HG03103 (cell line): ENCODE data around the gene DDX10.
"Not testable (repeated sequence)": the region's sequence is repeated elsewhere in the genome, so short reads cannot be mapped to it uniquely, and the experiment has no call there.

Experiments
- ATAC-seq: cut with Tn5 transposase; IDR thresholded peaks from one replicate; pipeline ENCODE4 v1.9.1; 2021; ENCODE audit warnings: low read depth; ENCODE audit not compliant: unreplicated experiment

Gene DDX10

DNA sequence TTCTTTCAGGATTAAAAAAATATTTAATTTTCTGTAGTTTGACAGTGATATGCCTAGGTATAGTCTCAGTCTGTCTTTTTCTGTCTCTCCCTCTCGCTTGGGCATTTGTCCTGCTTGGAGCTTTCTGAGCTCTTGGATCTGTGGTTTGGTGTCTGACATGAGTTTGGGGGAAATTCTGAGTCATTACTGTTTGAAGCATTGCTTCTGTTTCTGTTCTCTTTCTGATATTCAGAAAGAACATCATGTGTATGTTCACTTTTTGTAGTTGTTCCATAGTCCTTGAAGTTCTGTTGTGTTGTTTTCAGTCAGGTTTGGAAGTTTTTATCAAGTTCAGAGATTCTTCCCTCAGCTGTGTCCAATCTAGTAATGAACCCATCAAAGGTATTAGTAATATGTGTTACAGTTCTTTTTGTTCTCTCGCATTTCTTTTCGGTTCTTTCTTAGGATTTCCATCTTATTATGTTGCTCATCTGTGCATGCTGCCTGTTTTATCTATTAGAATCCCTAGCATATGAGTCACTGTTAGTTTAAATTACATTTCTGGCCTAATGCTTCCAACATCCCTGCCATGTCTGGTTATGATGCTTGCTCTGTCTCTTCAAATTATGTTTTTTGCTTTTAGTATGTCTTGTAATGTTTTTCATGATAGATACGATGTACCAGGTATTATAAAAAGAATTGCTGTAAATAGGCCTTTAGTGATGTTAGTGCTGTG, 48.4 kb downstream of the DDX10 start:
- peak; percentile 64 for ATAC-seq

DNA sequence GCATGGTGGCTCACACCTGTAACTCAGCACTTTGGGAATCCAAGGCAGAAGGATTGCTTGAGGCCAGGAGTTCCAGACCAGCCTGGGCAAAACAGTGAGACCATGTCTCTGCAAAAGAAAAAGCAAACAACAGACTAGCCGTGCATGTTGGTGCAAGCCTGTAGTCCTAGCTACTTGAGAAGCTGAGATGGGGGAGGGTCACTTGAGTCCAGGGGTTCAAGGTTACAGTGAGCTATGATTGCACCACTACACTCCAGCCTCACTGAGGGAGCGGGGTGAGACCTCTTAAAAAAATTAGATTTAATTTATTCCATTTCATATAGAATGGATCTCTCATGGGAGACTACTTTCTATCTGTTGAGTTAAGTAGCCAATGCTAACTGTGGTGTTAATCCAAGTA, 50.4 kb downstream of the DDX10 start:
- no peak for ATAC-seq

DNA sequence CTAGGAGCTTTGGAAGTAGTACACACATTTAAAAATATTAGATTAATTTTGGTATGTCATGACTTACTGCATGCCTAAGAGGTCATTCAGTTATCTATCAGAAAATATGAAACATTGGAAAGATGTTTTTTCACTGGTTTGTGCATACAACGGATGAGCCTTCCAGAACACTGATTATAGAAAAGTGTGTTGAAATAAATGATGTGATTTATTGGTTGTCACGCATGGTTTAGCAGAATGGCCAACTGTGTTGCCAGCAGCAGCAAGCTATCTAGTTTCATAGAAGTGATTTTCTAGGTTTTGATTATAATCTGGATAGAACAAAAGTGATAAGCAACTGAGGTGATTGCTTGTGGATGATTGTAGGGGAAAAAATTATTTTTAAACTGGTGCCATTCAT, 53.6 kb downstream of the DDX10 start:
- ATAC-seq: no peak

DNA sequence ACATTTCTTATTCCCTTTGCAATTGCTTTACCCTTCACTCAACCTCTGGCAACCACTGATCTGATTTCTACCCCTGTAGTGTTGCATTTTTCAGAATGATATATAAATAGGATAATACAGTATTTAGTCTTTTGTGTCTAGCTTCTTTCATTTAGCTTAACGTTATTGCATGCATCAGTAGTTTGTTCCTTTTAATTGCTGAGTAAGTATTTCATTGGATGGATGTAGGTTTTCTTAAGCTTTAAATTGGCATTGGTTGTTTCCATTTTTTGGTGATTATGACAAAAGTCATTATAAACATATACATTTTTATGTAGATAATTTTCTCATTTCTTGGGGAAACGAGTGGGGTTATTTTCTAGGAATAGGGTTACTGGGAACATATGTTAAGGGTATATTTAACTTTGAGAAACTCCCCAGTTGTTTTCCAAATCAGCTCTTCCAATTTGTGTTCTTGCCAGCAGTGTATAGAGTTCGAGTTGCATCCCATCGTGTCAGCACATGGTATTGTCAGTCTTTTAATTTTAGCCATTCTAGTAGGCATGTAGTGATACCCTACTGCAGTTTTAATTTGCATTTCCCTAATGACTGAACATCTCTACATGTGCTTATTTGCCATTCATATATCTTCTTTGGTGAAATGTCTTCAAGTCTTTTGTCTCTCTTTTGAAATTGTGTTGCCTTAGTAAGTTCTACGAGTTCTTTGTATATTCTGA, 60.3 kb downstream of the DDX10 start:
- no peak for ATAC-seq

DNA sequence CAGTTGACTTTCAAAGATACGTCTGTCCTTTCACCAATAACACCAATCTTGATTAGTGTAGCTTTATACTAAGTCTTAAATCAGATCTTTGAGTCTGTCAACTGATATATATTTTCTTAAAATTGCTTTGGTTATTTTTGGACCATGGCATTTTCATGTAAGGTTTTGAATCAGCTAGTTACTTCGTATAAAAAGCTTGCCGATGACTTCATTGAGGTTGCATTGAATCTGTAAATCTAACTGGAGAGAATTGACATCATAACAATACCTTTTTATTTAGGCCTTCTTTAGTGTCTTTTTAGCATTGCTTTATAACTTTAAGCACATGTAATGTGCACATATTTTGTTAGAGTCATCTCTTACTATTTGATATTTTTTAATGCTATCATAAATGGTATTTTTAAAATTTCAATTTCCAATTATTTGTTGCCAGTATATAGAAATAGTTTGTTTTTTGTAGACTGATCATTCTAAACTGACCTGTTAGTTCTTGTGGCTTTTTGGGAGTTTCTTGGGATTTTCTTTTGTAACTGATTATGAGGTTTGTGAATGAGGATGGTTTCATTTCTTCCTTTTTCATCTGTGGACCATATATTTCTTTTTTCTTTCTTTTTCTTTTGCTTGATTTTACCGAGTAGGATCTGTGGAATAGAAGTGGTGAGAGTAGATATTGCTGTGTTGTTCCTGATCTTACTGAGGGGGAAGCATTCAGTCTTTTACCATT, 61.4 kb downstream of the DDX10 start:
- ATAC-seq: no peak

DNA sequence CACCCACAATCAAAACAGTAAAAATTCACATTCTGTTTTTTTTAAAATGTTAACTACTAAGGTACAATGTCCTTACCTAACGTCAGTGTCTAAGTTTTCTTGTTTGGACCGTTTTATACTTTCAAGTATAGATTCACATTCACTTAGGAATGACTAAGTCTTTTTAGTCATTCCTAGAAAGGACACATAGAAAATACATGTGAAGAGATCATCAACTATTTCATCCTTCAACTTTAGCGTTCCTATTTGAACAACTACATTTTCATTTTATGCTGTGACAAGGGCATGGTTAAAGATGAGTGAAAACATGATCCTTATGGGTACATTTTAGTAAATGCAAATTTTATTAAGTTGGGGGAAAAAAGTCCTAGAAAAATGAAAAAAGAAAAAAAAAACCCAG, 62.8 kb downstream of the DDX10 start:
- ATAC-seq: no peak

DNA sequence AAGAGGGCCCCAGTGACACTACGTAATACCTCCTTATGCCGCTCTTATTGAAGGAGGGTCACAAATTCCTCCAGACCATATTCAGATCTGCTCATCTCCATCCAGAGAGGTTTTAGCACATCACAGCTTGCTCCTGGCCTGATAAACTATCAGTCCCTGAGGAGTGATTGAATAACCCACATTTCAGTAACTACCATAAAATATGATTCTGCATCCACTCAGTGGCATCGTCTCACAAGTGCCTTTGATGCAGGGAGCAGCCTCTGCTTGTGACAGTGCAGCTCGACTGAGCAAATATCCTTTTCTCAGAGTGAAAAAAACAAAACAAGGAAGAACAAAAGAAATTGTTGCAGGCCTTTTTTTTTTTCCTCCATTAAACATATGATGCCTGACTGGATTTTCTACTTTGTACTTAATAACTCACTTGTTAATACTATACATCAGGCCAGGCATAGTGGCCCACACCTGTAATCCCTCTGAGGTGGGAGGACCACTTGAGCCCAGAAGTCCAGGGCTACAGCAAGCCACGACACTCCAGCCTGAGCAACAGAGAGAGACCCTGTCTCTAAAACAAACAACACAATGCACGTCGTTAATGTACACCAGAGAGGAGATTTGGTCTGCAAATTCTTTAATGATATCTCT, 64.5 kb downstream of the DDX10 start:
- no peak for ATAC-seq

DNA sequence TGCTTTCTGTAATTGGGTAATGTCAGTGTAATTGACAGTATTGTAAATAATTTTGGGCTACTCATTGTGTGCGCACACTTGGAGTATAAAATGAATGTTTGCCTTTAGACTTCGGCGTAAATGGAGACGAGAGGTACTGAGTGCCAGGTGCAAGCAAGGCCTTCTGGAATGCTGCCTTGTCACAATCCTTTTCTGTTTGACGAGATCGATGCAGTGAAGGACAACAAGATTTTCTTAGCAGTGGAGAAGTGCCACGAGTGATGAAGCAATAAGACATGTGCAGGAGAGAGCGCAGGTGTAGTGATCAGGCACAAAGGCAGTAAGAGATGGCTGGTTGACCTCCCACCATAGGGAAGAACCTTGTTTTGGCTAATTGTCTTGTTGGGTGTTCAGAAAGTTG, 67.5 kb downstream of the DDX10 start:
- no peak for ATAC-seq

DNA sequence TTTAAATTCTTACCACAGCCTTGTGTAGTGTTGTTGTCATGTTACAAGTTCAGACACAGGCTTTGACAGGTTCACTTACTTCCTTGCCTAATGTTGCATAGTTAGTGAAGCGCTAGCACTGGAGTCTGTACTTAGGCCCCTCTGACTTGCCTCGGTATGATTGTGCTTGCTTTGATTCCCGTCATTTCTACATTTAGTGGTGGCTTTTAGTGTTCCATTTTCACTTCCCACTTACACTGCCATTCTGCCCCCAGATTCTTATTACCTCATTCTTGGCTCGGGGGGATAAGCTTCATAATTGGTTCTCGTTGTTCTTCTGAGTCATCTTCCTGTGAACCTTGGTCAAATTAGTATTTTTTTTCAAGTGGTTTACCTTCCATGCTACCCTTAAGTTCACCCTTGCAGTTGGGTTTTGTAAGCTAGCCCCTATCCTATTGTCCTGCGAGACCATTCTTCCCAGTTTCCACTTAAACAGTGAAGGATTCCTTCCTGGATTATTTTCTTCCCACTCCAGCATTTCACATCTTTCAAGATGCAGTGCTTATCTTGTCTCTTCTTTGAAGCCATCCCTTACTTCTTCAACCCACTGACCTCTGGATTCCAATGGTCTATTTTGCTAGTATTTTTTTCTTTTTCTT, 68.7 kb downstream of the DDX10 start:
- ATAC-seq: peak; percentile 94

DNA sequence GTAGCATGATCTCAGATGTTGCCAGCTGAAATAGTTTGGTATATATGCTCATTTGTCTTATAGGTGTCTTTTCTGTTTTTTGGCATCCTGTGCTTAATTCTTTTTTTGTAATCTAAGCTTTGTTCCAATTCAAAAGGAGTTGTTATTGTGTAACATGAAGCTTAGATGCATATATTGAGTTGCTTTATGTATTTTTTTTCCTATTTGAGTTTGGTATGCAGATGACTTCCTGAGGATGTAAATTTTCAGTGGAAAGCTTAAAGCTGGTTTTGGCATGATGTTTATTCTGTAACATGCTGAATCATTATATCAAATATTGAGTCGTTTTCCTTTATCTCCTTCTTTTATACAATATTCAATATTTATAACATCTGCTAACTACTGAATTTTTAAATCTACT, 69.4 kb downstream of the DDX10 start:
- ATAC-seq: no peak

DNA sequence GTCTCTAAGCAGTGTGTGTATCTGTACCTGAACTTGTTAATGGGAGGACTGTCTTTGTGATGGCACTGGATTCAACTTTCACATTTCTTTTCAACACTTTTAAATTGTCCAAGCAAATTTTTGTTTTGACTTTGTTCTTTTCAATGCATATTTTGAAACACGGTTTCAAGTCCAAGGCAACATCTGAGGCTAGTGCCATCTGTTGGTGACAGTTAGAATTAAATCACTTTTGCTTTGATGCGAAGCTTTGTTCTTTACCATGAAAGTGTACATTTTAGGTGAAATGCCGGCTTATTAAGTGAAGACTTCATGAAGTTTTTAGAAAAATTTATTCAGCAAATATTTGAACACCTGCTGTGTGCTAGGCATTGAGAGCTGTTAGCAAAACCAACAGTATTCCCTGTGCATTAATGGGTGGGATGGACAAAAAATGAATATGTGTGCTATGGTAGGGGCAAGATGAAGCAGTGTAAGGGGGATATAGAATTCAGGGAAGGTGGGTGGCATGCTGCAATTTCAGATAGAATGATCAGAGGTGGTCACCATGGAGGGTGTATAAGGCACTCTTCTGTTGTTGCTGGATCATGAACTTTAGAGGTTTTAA, 70.2 kb downstream of the DDX10 start:
- ATAC-seq: no peak

DNA sequence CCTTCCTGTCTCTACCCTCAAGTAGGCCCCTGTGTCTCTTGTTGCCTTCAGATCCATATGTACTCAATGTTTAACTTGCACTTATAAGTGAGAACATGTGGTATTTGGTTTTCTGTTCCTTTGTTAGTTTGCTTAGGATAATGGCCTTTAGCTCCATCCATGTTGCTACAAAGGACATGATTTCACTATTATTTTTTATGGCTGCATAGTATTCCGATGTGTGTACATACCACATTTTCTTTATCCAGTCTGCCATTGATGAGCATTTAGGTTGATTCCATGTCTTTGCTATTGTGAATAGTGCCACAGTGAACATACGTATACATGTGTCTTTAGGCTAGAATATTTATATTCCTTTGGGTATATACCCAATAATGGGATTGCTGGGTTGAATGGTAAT, 75.3 kb downstream of the DDX10 start:
- ATAC-seq: not testable (repeated sequence)

DNA sequence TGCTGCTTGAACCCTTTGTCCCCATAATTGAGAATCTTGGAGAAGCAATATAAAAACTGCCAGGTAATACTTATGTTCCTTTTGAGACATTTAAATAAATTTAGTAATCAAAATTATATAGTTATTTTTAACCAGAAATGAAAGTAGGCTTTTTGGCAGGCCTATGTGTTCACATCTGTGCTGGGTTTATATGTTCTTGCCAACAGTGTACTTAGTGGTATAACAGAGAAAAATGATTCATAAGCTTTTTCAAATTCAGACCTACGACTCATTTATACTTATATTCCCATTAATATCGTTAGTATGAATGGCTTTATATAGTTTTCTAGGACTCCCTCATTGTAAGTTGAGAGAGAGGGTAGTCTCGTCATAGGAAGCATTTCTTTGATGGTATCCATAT, 79.0 kb downstream of the DDX10 start:
- no peak for ATAC-seq

DNA sequence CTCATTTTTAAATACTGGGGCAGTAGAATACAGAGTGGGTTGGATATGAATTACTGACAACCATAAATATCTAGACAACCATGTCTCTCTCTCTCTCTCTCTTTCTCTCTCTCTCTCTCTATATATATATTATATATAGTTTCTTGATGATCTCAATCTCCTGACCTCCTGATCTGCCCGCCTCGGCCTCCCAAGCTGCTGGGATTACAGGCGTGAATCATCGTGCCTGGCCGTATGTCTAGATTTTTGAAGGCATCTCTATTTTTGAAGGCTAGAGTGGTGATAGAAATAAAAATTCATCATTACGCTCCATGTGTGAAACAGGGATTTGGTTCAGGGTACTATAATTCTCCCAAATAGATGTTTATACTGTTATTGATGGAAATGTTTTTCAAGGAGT, 84.1 kb downstream of the DDX10 start:
- no peak for ATAC-seq

DNA sequence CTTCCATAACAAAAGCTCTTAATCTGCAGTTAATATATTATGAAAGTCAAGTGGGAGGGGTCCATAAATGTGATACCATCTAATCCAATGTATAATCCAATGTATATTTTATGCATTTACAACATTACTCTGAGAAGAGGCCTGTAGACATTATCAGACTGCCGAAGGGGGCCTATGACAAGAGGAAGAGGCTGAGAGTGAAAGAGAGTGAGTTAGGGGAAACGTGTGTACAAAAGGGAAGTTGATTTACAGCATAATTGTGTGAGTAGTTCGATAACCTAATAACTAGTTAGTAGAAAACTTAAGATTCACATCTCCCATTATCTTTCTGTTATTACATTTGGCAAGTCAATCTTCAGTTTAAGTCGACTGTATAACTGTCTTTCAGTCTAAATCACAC, 86.6 kb downstream of the DDX10 start:
- no peak for ATAC-seq

DNA sequence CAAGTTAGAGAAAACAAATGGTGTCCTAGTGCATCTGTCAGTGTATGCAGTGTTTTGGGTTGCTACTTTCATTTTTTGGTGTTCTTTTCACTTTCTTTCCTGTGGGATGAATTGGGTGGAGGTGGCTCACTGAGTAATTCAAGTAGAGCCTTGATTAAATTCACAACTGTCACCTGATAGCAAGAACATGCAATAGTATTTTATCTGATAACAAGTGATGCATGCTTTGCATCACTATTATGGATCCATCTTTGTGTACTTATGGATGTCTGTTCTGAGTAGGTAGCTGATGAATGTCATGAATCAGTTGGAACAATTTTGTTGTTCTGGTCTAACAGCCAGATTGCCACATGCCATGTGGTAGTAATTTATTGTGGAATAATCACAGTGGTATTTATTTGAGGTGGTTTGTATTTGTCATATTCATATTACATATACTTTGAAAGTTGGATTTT, 87.5 kb downstream of the DDX10 start:
- ATAC-seq: no peak

DNA sequence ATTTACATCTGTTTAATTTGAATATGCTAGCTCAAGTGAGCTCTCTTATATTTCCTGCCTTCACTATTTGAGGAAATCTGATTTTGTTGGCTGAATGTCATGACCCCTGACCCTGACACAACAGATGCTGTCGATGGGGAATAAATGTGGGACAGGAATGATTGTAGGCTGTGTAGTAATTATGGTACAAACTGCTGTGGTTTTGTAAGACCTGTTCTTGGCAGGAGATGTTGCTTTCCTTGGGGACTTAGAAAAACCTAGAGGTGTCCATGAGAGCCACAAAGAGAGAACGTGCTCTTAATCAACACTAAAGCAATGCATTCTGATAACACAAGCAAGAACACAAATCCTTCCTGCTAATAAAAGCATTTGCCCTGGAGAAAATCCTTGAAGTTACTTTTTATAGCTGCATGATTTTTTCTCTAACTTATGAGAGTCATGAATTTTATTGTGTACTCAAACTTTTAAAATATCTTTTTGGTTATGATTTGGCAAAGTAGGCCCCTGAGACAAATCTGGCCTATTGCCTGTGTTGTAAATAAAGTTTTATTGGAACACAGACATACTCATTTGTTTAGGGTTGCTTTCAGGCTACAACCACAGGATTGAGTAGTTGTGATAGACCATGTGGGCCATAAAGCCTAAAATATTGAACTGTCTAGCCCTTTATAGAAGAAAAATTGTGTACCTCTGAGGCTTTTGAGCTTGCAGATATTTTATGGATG, 90.2 kb downstream of the DDX10 start:
- no peak for ATAC-seq

DNA sequence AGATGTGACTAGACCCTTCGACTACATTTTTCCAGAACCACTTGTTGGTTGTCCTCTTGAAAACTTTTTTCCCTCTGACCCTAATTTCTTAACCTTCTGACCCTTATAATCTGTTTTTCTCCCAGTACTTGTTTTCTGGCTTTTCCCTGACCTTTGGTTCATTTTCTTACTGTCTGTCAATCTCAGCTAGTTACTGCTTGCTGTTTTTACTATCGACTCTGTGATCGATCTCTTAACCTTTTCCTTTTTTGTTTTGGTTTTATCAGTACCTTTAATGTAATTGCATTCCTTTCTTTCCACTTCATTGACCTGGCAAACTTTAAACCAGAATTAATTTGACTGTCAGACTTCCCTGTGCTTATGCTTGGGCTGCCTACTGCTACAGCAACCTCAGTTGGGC, 92.8 kb downstream of the DDX10 start:
- no peak for ATAC-seq

DNA sequence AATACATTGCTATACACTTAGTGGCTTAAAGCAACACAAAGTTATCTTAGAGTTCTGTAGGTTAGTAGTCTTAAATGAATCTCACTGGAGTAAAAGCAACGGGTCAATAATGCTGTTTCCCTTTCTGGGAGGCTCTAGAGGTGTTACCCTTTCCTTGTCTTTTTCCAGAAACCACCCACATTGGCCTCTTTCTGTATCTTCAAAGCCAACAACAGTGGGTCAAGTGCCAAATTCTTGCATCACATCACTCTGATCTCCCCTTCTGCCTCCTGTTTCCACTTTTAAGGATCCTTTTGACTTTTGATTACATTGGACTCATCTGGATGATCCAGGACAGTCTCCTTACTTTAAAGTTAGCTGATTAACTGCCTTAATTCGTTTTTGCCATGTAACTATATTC, 93.6 kb downstream of the DDX10 start:
- no peak for ATAC-seq
